ENCODE data around the gene AFF3. TPM values are rescaled to one million over a fixed set of nuclear protein-coding genes. Genes with fewer than 3 reads are reported as not detected.

Gene AFF3
- total and polyA plus RNA-seq, 2 of the 8 experiments (the other 6 are each of a cell fraction or from before 2014, with no cell fraction given) = 0.27 to 3.0 TPM

DNA sequence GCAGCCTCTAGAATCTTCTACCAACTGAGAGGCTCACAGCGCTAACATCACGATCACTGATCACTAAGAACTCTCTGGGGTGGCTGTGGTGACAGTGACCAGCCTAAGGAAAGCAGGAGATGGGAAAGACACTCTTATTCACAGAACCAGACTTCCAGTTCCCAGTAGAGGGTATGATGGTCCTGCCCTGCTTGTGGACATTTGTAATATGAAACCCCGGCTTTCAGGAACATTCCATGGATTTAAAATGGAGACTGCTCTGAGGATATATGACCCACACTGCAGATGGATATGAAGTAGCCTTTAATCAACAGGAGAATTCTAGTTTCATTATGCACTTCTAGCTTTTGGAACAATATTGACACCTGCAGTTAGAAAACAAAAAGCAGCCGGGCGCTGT, 131.8 kb downstream of the AFF3 start:
- Histone ChIP-seq H4K91ac (replicated peaks; ENCODE audit: insufficient read length, low read length) (no peak overlapping the region), H3K9me3 (ENCODE audit: insufficient read depth in 2 of 2, low read depth in 1 of 2, low read length in 1 of 2) (no peaks in the 10 kb centered on the region), H3K4me3 (ENCODE audit: extremely low read depth in 1 of 4, insufficient read depth in 2 of 4, low read depth in 3 of 4, low read length in 4 of 4) (no peak overlapping the region), H2BK5ac (ENCODE audit: low read depth, low read length) (no peak overlapping the region), H4K8ac (ENCODE audit: extremely low read depth, insufficient read depth, low read length) (no peak overlapping the region), H2BK15ac (ENCODE audit: low read length) (no peak overlapping the region), H2BK20ac (ENCODE audit: low read length) (no peak overlapping the region), H2BK12ac (ENCODE audit: low read depth, low read length) (no peak overlapping the region), H3K4me2 (ENCODE audit: insufficient read depth in 1 of 2, low read depth in 2 of 2, low read length in 2 of 2) (no peak overlapping the region), H3K18ac (ENCODE audit: extremely low read depth, low read length) (no peak overlapping the region), H3K79me2 (ENCODE audit: control insufficient read depth in 1 of 2, insufficient read depth in 2 of 2, low read length in 2 of 2) (no peaks in the 10 kb centered on the region), H3K79me1 (ENCODE audit: low read depth, low read length) (no peaks in the 10 kb centered on the region), H3K9ac (replicated peaks in 1 of 4; ENCODE audit: extremely low read depth in 1 of 4, low read depth in 3 of 4, low read length in 3 of 4) (no peak overlapping the region), H3K56ac (replicated peaks; ENCODE audit: insufficient read length, low read depth, low read length) (no peak overlapping the region), H4K5ac (ENCODE audit: insufficient read length, low read depth, low read length) (no peak overlapping the region), H3K23ac (ENCODE audit: insufficient read length) (no peak overlapping the region), H3K36me3 (ENCODE audit: control insufficient read depth in 2 of 4, insufficient read depth in 4 of 4, low read length in 3 of 4) (no peaks in the 10 kb centered on the region), H3K4me1 (replicated peaks in 1 of 4; ENCODE audit: control insufficient read depth in 3 of 4, insufficient read depth in 4 of 4, low read length in 3 of 4) (no peaks in the 10 kb centered on the region), H3K23me2 (ENCODE audit: low read depth, low read length) (peaks cover under 1% of the 10 kb centered on the region; the same call in 1 of the 2 replicates), H4K20me1 (replicated peaks in 1 of 2; ENCODE audit: control insufficient read depth in 1 of 2, insufficient read depth in 2 of 2, low read length in 2 of 2) (no peaks in the 10 kb centered on the region), H2AFZ (ENCODE audit: low read length) (0 out of 2 replicates have a peak overlapping the region, but pooled peaks have one; percentile 12), H3K4ac (replicated peaks; ENCODE audit: insufficient read length, low read depth, low read length) (no peak overlapping the region), H2AK5ac (ENCODE audit: low read depth, low read length) (no peak overlapping the region), H3K14ac (ENCODE audit: insufficient read length) (no peak overlapping the region), H3K27ac (ENCODE audit: low read depth, low read length) (no peak overlapping the region), H2BK120ac (replicated peaks; ENCODE audit: low read depth, low read length) (no peak overlapping the region), H3K27me3 (replicated peaks in 1 of 4; ENCODE audit: control insufficient read depth in 3 of 4, extremely low read depth in 1 of 4, insufficient read depth in 3 of 4, low read length in 3 of 4) (no peaks in the 10 kb centered on the region)
- DNase-seq (ENCODE audit: low read depth in 1 of 2, low spot score in 2 of 2) (no peak), FAIRE-seq (no peak)
- POLR2A ChIA-PET (ENCODE audit: partially characterized antibody) = no interaction called here
- CTCF ChIA-PET (ENCODE audit: partially characterized antibody) = interaction anchor here (0.9 to 1.6 kb wide), 3 partner anchors 235 to 252 kb away, joined by 3 to 4 read pairs (median 3); no protein-coding TSS in a partner anchor
- 96% methylated on average over 5 of the region's 5 CpGs; no CpG with 5 or more reads in 1 of the 2 experiments for WGBS, 2 experiments (ENCODE audit: extremely low coverage in 1 of 2, insufficient coverage in 1 of 2, insufficient read length in 1 of 2, insufficient replicate concordance in 2 of 2, low coverage in 1 of 2, low lambda C conversion rate in 2 of 2, missing lambda C conversion rate in 1 of 2)
- TF ChIP-seq BRCA1 (IDR thresholded peaks at IDR 0.05; ENCODE audit: low read depth, low read length) = no peak
- TF ChIP-seq SIN3A (conservative IDR thresholded peaks at IDR 0.05 in 1 of 2, IDR thresholded peaks at IDR 0.05 in 1 of 2; ENCODE audit: low read depth in 1 of 2, low read length in 2 of 2) = no peak
- no peak for TF ChIP-seq SP4 (IDR thresholded peaks at IDR 0.05; ENCODE audit: low read length)
- no peak for TF ChIP-seq POLR2A (IDR thresholded peaks at IDR 0.05; ENCODE audit: control extremely low read depth in 1 of 2, low read depth in 2 of 2, low read length in 2 of 2)
- TF ChIP-seq TEAD4 (IDR thresholded peaks at IDR 0.05; ENCODE audit: low read depth, low read length) = no peak
- no peak for TF ChIP-seq TAF7 (optimal IDR thresholded peaks at IDR 0.05; ENCODE audit: borderline replicate concordance, low read depth, low read length)
